Upper lobe of left lung (tissue), 6 donors: ENCODE results near the gene BMP7. TPM values are rescaled to one million over a fixed set of nuclear protein-coding genes. Genes with fewer than 3 reads are reported as not detected.
"Not testable (repeated sequence)": the region's sequence is repeated elsewhere in the genome, so short reads cannot be mapped to it uniquely, and the experiment has no call there.

ENCODE experiments used
- ATAC-seq, 2 donors: fragments of 200-7000 bp; cut with Tn5 transposase; one replicate each; pipeline ENCODE4 v1.9.1; 2022; ENCODE audit warnings: mild to moderate bottlenecking in 2 of 2, moderate library complexity in 2 of 2; ENCODE audit not compliant: low FRiP score in 2 of 2
- DNase-seq, 2 donors: peaks; one replicate each; pipeline ENCODE4 v3.0.0-alpha.2; 2019 to 2020
- H3K27ac ChIP-seq, 4 donors: fragments of 200-600 bp; sonication (generic); one replicate each; pipeline ENCODE4 v1.5.1; 2016 to 2019
- H3K27me3 ChIP-seq, 4 donors: fragments of 200-600 bp; sonication (generic); one replicate each; pipeline ENCODE4 v1.5.1; 2017 to 2019
- H3K36me3 ChIP-seq, 4 donors: fragments of 200-600 bp; sonication (generic); one replicate each; pipeline ENCODE4 v1.5.1; 2016 to 2019
- H3K4me1 ChIP-seq, 4 donors: fragments of 200-600 bp; sonication (generic); one replicate each; pipeline ENCODE4 v1.5.1; 2018 to 2019
- H3K4me3 ChIP-seq, 4 donors: fragments of 200-600 bp; sonication (generic); one replicate each; pipeline ENCODE4 v1.5.1; 2017 to 2019; ENCODE audit warnings: mild to moderate bottlenecking in 2 of 4, moderate library complexity in 1 of 4
- H3K9me3 ChIP-seq, 4 donors: fragments of 200-600 bp; sonication (generic); one replicate each; pipeline ENCODE4 v1.5.1; 2018 to 2019
- CTCF ChIP-seq, 6 experiments: fragments of 450-650 bp in 4 of 6; fragments of 200-600 bp in 2 of 6; sonication (generic) in 2 of 6; IDR thresholded peaks; one replicate each; pipeline ENCODE4 v1.5.1; 2016 to 2019; ENCODE audit warnings: antibody characterized with exemption in 6 of 6
- EP300 ChIP-seq, 4 donors: sonication (generic); formaldehyde crosslinking; IDR thresholded peaks; one replicate each; pipeline ENCODE4 v1.5.1; 2017; ENCODE audit warnings: antibody characterized with exemption in 4 of 4, control low read depth in 2 of 4
- POLR2A ChIP-seq, 4 donors: fragments of 450-650 bp; IDR thresholded peaks; one replicate each; pipeline ENCODE4 v1.5.1; 2016 to 2017; ENCODE audit warnings: antibody characterized with exemption in 4 of 4, mild to moderate bottlenecking in 2 of 4
- POLR2AphosphoS5 ChIP-seq, 2 donors: sonication (generic); formaldehyde crosslinking; IDR thresholded peaks; one replicate each; pipeline ENCODE4 v1.5.1; 2017; ENCODE audit warnings: antibody characterized with exemption in 2 of 2
- WGBS, 2 donors: methylation state at CpG; one replicate each; pipeline ENCODE4 v1.1.5; 2017 to 2018; 5-methylcytosine and 5-hydroxymethylcytosine counted together
- total RNA-seq, 6 donors: library from RNA; depleted of rRNA in 4 of 6; stranded (reverse); fragments of >200 nt in 4 of 6; gene quantifications; one replicate each; pipeline versions ENCODE4 v1.1.0 to v1.2.1, GENCODE V29; 2016 to 2021
- donor health status: DM: no; HTN: no; CAD: no; lungs with moderate emphysema.
- donor health status: DM: no; HTN: yes; CAD: no; lungs with severe emphysema.

The BMP7 gene
- total RNA-seq, 6 donors from 2014 or later = 0.30 to 4.0 (median 2.6) TPM; not detected in 1

- TF ChIP-seq CTCF (IDR thresholded peaks at IDR 0.05) = no peak
- no peak for TF ChIP-seq POLR2AphosphoS5 (IDR thresholded peaks at IDR 0.05)
- Histone ChIP-seq H3K27ac (no peak overlapping the region), H3K4me3 (no peak overlapping the region), H3K9me3 (no peaks in the 10 kb centered on the region), H3K36me3 (no peaks in the 10 kb centered on the region), H3K4me1 (no peaks in the 10 kb centered on the region), H3K27me3 (no peaks in the 10 kb centered on the region)
- 88 to 97% methylated on average over 6 to 7 of the region's 7 CpGs for WGBS, 2 donors
- ATAC-seq (no peak), DNase-seq (no peak)
Measured at GRCh38 chr20:57194154-57194553, 72.3 kb downstream of the BMP7 start.

- 94 to 96% methylated on average over 12 to 13 of the region's 13 CpGs for WGBS, 2 donors
- H3K27ac ChIP-seq = no peak overlapping the region
- H3K27me3 ChIP-seq = no peaks in the 10 kb centered on the region
Measured at GRCh38 chr20:57193094-57193493, 73.3 kb downstream of the BMP7 start.

GRCh38 chr20:57192311-57192710 is 74.1 kb downstream of the BMP7 start:
- Histone ChIP-seq H3K4me3 (no peak overlapping the region), H3K36me3 (no peaks in the 10 kb centered on the region), H3K27me3 (no peaks in the 10 kb centered on the region), H3K4me1 (no peaks in the 10 kb centered on the region), H3K27ac (no peak overlapping the region), H3K9me3 (no peaks in the 10 kb centered on the region)
- TF ChIP-seq POLR2AphosphoS5 (IDR thresholded peaks at IDR 0.05) (no peak), CTCF (IDR thresholded peaks at IDR 0.05) (no peak), POLR2A (IDR thresholded peaks at IDR 0.05) (no peak), EP300 (IDR thresholded peaks at IDR 0.05) (no peak)
- DNase-seq (no peak), ATAC-seq (no peak)
- WGBS, 2 donors = 82 to 92% methylated on average over 6 of the region's 6 CpGs

More at GRCh38 chr20:57193094-57193493, 73.3 kb downstream of the BMP7 start:
- Histone ChIP-seq H3K4me3 (no peak overlapping the region), H3K9me3 (no peaks in the 10 kb centered on the region), H3K4me1 (no peaks in the 10 kb centered on the region), H3K36me3 (no peaks in the 10 kb centered on the region)
- TF ChIP-seq CTCF (IDR thresholded peaks at IDR 0.05) = no peak
- TF ChIP-seq EP300 (IDR thresholded peaks at IDR 0.05) = no peak
- TF ChIP-seq POLR2A (IDR thresholded peaks at IDR 0.05) = no peak
- TF ChIP-seq POLR2AphosphoS5 (IDR thresholded peaks at IDR 0.05) = no peak
- no peak for DNase-seq
- no peak for ATAC-seq

- not testable (repeated sequence) for H3K9me3 ChIP-seq, H3K4me1 ChIP-seq, H3K4me3 ChIP-seq, H3K36me3 ChIP-seq, DNase-seq, ATAC-seq, H3K27me3 ChIP-seq, H3K27ac ChIP-seq
- 84 to 92% methylated on average over 8 of the region's 8 CpGs for WGBS, 2 donors
Measured at GRCh38 chr20:57191265-57191638, 75.2 kb downstream of the BMP7 start.

GRCh38 chr20:57190536-57191264 is 75.7 kb downstream of the BMP7 start:
- TF ChIP-seq EP300 (IDR thresholded peaks at IDR 0.05) (no peak), POLR2A (IDR thresholded peaks at IDR 0.05) (no peak), POLR2AphosphoS5 (IDR thresholded peaks at IDR 0.05) (no peak), CTCF (IDR thresholded peaks at IDR 0.05) (no peak)
- Histone ChIP-seq H3K4me1 (no peaks in the 10 kb centered on the region), H3K36me3 (no peaks in the 10 kb centered on the region), H3K4me3 (no peak overlapping the region), H3K9me3 (no peaks in the 10 kb centered on the region), H3K27me3 (no peaks in the 10 kb centered on the region), H3K27ac (no peak overlapping the region)
- whole genome bisulfite sequencing, 2 donors = 87 to 91% methylated on average over 7 to 17 of the region's 17 CpGs
- ATAC-seq (no peak), DNase-seq (no peak)
